H1 (cell line): Measurements from ENCODE around the gene PHRF1. TPM values are rescaled to one million over a fixed set of nuclear protein-coding genes. Genes with fewer than 3 reads are reported as not detected.

Experiments
- CTCF ChIA-PET: fragments of 300-600 bp; sonication (Branson Sonifier 250); formaldehyde crosslinking; loops from one replicate; lab custom pipeline; 2021; ENCODE audit not compliant: partially characterized antibody; lab: Charles Lee
- POLR2A ChIA-PET: fragments of 300-600 bp; sonication (Branson Sonifier 250); formaldehyde crosslinking; loops from one replicate; lab custom pipeline; 2021; ENCODE audit warnings: inconsistent platforms; ENCODE audit not compliant: partially characterized antibody; lab: Charles Lee
- DNase-seq, 2 experiments: peaks; one replicate each; pipeline versions ENCODE4 v3.0.0 to v3.0.0-alpha.2; 2010 to 2022; ENCODE audit warnings: low spot score in 2 of 2, low read depth in 1 of 2, mixed read lengths in 1 of 2
- FAIRE-seq: peaks from 2 replicates; lab custom pipeline; 2011; peaks lifted over from hg19 to GRCh38; lab: Jason Lieb, UNC
- H2AFZ ChIP-seq: 2 replicates; pipeline ENCODE4 v1.8.1; 2012; ENCODE audit warnings: low read length, inconsistent platforms
- H2AK5ac ChIP-seq: 2 replicates; pipeline ENCODE4 v1.6.1; 2013; ENCODE audit warnings: low read depth, low read length
- H2BK120ac ChIP-seq: replicated peaks from 2 replicates; pipeline ENCODE3; 2013; ENCODE audit warnings: low read depth, low read length, inconsistent platforms
- H2BK12ac ChIP-seq: 2 replicates; pipeline ENCODE4 v1.6.1; 2013; ENCODE audit warnings: low read depth, low read length
- H2BK15ac ChIP-seq: 2 replicates; pipeline ENCODE4 v1.6.1; 2013; ENCODE audit warnings: low read length
- H2BK20ac ChIP-seq: 2 replicates; pipeline ENCODE4 v1.6.1; 2013; ENCODE audit warnings: low read length
- H2BK5ac ChIP-seq: 2 replicates; pipeline ENCODE4 v1.6.1; 2013; ENCODE audit warnings: low read depth, low read length
- H3K14ac ChIP-seq: 2 replicates; pipeline ENCODE4 v1.6.1; 2013; ENCODE audit warnings: inconsistent platforms; ENCODE audit not compliant: insufficient read length
- H3K18ac ChIP-seq: 2 replicates; pipeline ENCODE4 v1.6.1; 2013; ENCODE audit warnings: low read length; ENCODE audit errors: extremely low read depth
- H3K23ac ChIP-seq: 2 replicates; pipeline ENCODE4 v1.6.1; 2013; ENCODE audit warnings: inconsistent platforms; ENCODE audit not compliant: insufficient read length
- H3K23me2 ChIP-seq: 2 replicates; pipeline ENCODE4 v1.6.1; 2013; ENCODE audit warnings: low read depth, low read length
- H3K27ac ChIP-seq: 2 replicates; pipeline ENCODE4 v1.6.1; 2011; ENCODE audit warnings: low read depth, low read length, inconsistent platforms
- H3K27me3 ChIP-seq, 4 experiments: replicated peaks in 1 of 4; 1 replicate in 1 of 4; 2 replicates in 3 of 4; pipeline versions ENCODE4 v1.6.1 to v1.8.1; 2011 to 2013; ENCODE audit warnings: low read length in 3 of 4, mild to moderate bottlenecking in 3 of 4, inconsistent platforms in 2 of 4, mixed read lengths in 2 of 4, moderate library complexity in 1 of 4; ENCODE audit not compliant: control insufficient read depth in 3 of 4, insufficient read depth in 3 of 4; ENCODE audit errors: extremely low read depth in 1 of 4
- H3K36me3 ChIP-seq, 4 experiments: 2 replicates each; pipeline versions ENCODE4 v1.6.1 to v1.8.1; 2011 to 2013; ENCODE audit warnings: mild to moderate bottlenecking in 4 of 4, low read length in 3 of 4, moderate library complexity in 2 of 4, control low read depth in 1 of 4, inconsistent platforms in 1 of 4; ENCODE audit not compliant: insufficient read depth in 4 of 4, control insufficient read depth in 2 of 4
- H3K4ac ChIP-seq: replicated peaks from 2 replicates; pipeline ENCODE3; 2013; ENCODE audit warnings: low read length, low read depth, mixed read lengths, inconsistent platforms; ENCODE audit not compliant: insufficient read length
- H3K4me1 ChIP-seq, 4 experiments: replicated peaks in 1 of 4; 1 replicate in 1 of 4; 2 replicates in 3 of 4; pipeline versions ENCODE4 v1.6.1 to v1.8.1; 2011 to 2013; ENCODE audit warnings: low read length in 3 of 4, inconsistent platforms in 2 of 4, mixed read lengths in 1 of 4; ENCODE audit not compliant: insufficient read depth in 4 of 4, control insufficient read depth in 3 of 4
- H3K4me2 ChIP-seq, 2 experiments: 2 replicates each; pipeline versions ENCODE4 v1.6.1 to v1.8.1; 2011 to 2013; ENCODE audit warnings: low read depth in 2 of 2, low read length in 2 of 2, control low read depth in 1 of 2, inconsistent platforms in 1 of 2, mild to moderate bottlenecking in 1 of 2; ENCODE audit not compliant: insufficient read depth in 1 of 2
- H3K4me3 ChIP-seq, 4 experiments: fragments of 200-600, 300-600 bp in 1 of 4; sonication (generic), shearing (Covaris generic), sonication (Bioruptor Twin) in 1 of 4; 2 replicates each; pipeline versions ENCODE4 v1.5.1 to v1.8.1; 2011 to 2016; ENCODE audit warnings: low read length in 4 of 4, low read depth in 3 of 4, control low read depth in 2 of 4, inconsistent platforms in 2 of 4, mild to moderate bottlenecking in 2 of 4, mixed read lengths in 1 of 4, moderate library complexity in 1 of 4; ENCODE audit not compliant: insufficient read depth in 2 of 4; ENCODE audit errors: extremely low read depth in 1 of 4
- H3K56ac ChIP-seq: replicated peaks from 2 replicates; pipeline ENCODE3; 2013; ENCODE audit warnings: low read depth, mild to moderate bottlenecking, mixed read lengths, low read length, inconsistent platforms; ENCODE audit not compliant: insufficient read length
- H3K79me1 ChIP-seq: 2 replicates; pipeline ENCODE4 v1.6.1; 2013; ENCODE audit warnings: low read depth, low read length, control low read depth
- H3K79me2 ChIP-seq, 2 experiments: 2 replicates each; pipeline versions ENCODE4 v1.6.1 to v1.8.1; 2012 to 2013; ENCODE audit warnings: low read length in 2 of 2, mild to moderate bottlenecking in 2 of 2, inconsistent platforms in 1 of 2; ENCODE audit not compliant: insufficient read depth in 2 of 2, control insufficient read depth in 1 of 2
- H3K9ac ChIP-seq, 4 experiments: replicated peaks in 1 of 4; 1 replicate in 1 of 4; 2 replicates in 3 of 4; pipeline versions ENCODE4 v1.6.1 to v1.8.1; 2011 to 2013; ENCODE audit warnings: low read depth in 3 of 4, low read length in 3 of 4, control low read depth in 2 of 4, mild to moderate bottlenecking in 2 of 4, moderate library complexity in 2 of 4, inconsistent platforms in 1 of 4; ENCODE audit errors: extremely low read depth in 1 of 4
- H3K9me3 ChIP-seq, 2 experiments: 2 replicates each; pipeline versions ENCODE4 v1.6.1 to v1.8.1; 2012 to 2013; ENCODE audit warnings: mild to moderate bottlenecking in 2 of 2, moderate library complexity in 2 of 2, control low read depth in 1 of 2, inconsistent platforms in 1 of 2, low read depth in 1 of 2, low read length in 1 of 2, mixed read lengths in 1 of 2; ENCODE audit not compliant: insufficient read depth in 2 of 2
- H4K20me1 ChIP-seq, 2 experiments: replicated peaks in 1 of 2; 2 replicates each; pipeline versions ENCODE3 to v1.8.1; 2011 to 2013; ENCODE audit warnings: inconsistent platforms in 2 of 2, low read length in 2 of 2, mild to moderate bottlenecking in 1 of 2; ENCODE audit not compliant: insufficient read depth in 2 of 2, control insufficient read depth in 1 of 2
- H4K5ac ChIP-seq: 2 replicates; pipeline ENCODE4 v1.6.1; 2013; ENCODE audit warnings: low read length, low read depth, mixed read lengths, inconsistent platforms; ENCODE audit not compliant: insufficient read length
- H4K8ac ChIP-seq: 2 replicates; pipeline ENCODE4 v1.8.0; 2013; ENCODE audit warnings: mild to moderate bottlenecking, moderate library complexity, low read length, inconsistent platforms; ENCODE audit not compliant: insufficient read depth; ENCODE audit errors: extremely low read depth
- H4K91ac ChIP-seq: replicated peaks from 2 replicates; pipeline ENCODE3; 2013; ENCODE audit warnings: low read length, mixed read lengths, inconsistent platforms; ENCODE audit not compliant: insufficient read length
- BRCA1 ChIP-seq: IDR thresholded peaks from 2 replicates; pipeline ENCODE4 v1.6.1; 2012; ENCODE audit warnings: low read depth, low read length, improper control_type of control experiment
- GABPA ChIP-seq: IDR thresholded peaks from 2 replicates; pipeline ENCODE4 v1.6.1; 2011; ENCODE audit warnings: mild to moderate bottlenecking, low read length, moderate library complexity, borderline replicate concordance; ENCODE audit not compliant: insufficient read depth
- TEAD4 ChIP-seq: IDR thresholded peaks from 2 replicates; pipeline ENCODE4 v1.6.1; 2012; ENCODE audit warnings: low read depth, low read length, inconsistent platforms, mixed read lengths
- WGBS, 2 experiments: shearing (Covaris generic) in 1 of 2; methylation state at CpG; one replicate each; pipeline versions ENCODE4 v1.1.6 to v1.1.7; 2013 to 2015; ENCODE audit warnings: low lambda C conversion rate in 2 of 2, mixed read lengths in 2 of 2, inconsistent platforms in 1 of 2, low coverage in 1 of 2, missing lambda C conversion rate in 1 of 2; ENCODE audit not compliant: insufficient replicate concordance in 2 of 2, insufficient coverage in 1 of 2, insufficient read length in 1 of 2; ENCODE audit errors: extremely low coverage in 1 of 2, missing lambda C conversion rate in 1 of 2; 5-methylcytosine and 5-hydroxymethylcytosine counted together
- polyA plus RNA-seq, 7 experiments: library from polyadenylated mRNA; depleted of rRNA in 3 of 7; stranded (reverse) in 5 of 7; unstranded in 2 of 7; fragments of >200 nt in 5 of 7; fragments of 200-250 nt in 2 of 7; gene quantifications; 1 replicate in 5 of 7; 2 replicates in 1 of 7; 4 replicates in 1 of 7; pipeline versions ENCODE4 v1.2.1 to v1.2.3, GENCODE V29; 2011 to 2013; ENCODE audit warnings: missing spikeins in 2 of 7, mixed read lengths in 2 of 7
- total RNA-seq: library from RNA; stranded (reverse); fragmentation: NEBNext Ultra II Directional; extraction: Animal tissue kit (Norgen Biotek cat#: 25700); gene quantifications from 2 replicates; pipeline ENCODE4 v1.2.1, GENCODE V29; 2021

PHRF1 gene
- total and polyA plus RNA-seq, 2 of the 8 experiments (the other 6 are each of a cell fraction or from before 2014, with no cell fraction given): 13.4 to 37.3 TPM

- Histone ChIP-seq H3K36me3 (peaks cover 0 to 15% (median 6%) of the 10 kb centered on the region in 4 experiments; a peak in 5 of 8 replicates), H2AK5ac (no peak overlapping the region), H2BK20ac (no peak overlapping the region), H3K23me2 (peaks cover 21% of the 10 kb centered on the region; the same call in 1 of the 2 replicates), H3K4me3 (peak overlapping the region; percentile 52 to 77 (median 70)), H2AFZ (no peak overlapping the region), H3K9me3 (no peaks in the 10 kb centered on the region), H3K14ac (no peak overlapping the region), H3K27me3 (peaks cover 0 to 16% (median 6%) of the 10 kb centered on the region in 4 experiments; a peak in 5 of 7 replicates), H4K5ac (no peak overlapping the region), H2BK15ac (no peak overlapping the region), H3K79me1 (no peaks in the 10 kb centered on the region), H3K9ac (peak overlapping the region in 3 of 4 experiments; percentile 29 to 52 (median 40); a peak in 5 of 7 replicates), H4K8ac (no peak overlapping the region), H3K4ac (no peak overlapping the region), H3K18ac (peak overlapping the region; percentile 19; the same call in 1 of the 2 replicates), H3K23ac (no peak overlapping the region), H3K27ac (no peak overlapping the region), H3K4me2 (peak overlapping the region; percentile 48 to 72), H4K91ac (peak overlapping the region; percentile 40), H3K4me1 (peaks cover 0 to 17% (median 10%) of the 10 kb centered on the region in 4 experiments; a peak in 5 of 7 replicates), H3K79me2 (no peaks in the 10 kb centered on the region), H3K56ac (peak overlapping the region; percentile 16), H2BK5ac (no peak overlapping the region), H2BK12ac (no peak overlapping the region; the same call in 1 of the 2 replicates), H2BK120ac (no peak overlapping the region), H4K20me1 (peaks cover 7 to 11% of the 10 kb centered on the region in 2 experiments)
- WGBS, 2 experiments: 26% methylated on average over 47 of the region's 66 CpGs; no CpG with 5 or more reads in 1 of the 2 experiments
- FAIRE-seq (no peak), DNase-seq (peak in 1 of 2 experiments; percentile 66)
- TF ChIP-seq BRCA1 (no peak), TEAD4 (no peak), GABPA (peak; percentile 9; the same call in 1 of the 2 replicates)
- ChIA-PET CTCF (interaction anchor here (1.0 to 1.6 kb wide), 3 partner anchors 12 to 85 kb away, joined by 3 to 5 read pairs (median 4); partner anchors contain the start of gene PTDSS2), POLR2A (interaction anchor here (1.0 to 1.2 kb wide), 3 partner anchors 28 to 166 kb away, joined by 3 to 5 read pairs (median 4); partner anchors contain the start of gene B4GALNT4)
Observed at GRCh38 chr11:534396-535209, 41.7 kb upstream of the PHRF1 start.
